Dermis blood vessel endothelial cell (primary cell): Measurements from ENCODE around the gene GPR119. TPM values are rescaled to one million over a fixed set of nuclear protein-coding genes. Genes with fewer than 3 reads are reported as not detected.
"Not testable (repeated sequence)": the region's sequence is repeated elsewhere in the genome, so short reads cannot be mapped to it uniquely, and the experiment has no call there.

Experiments used
- DNase-seq: peaks from one replicate; pipeline ENCODE4 v3.0.0; 2010
- total RNA-seq: library from RNA; depleted of rRNA; stranded (reverse); fragments of >200 nt; gene quantifications from 2 replicates; pipeline ENCODE4 v1.2.3, GENCODE V29; 2014

The GPR119 gene
- total RNA-seq, 1 donor from 2014 or later, result not detected

GRCh38 chrX:130339408-130340222, 45.9 kb downstream of the GPR119 start, which contains the start of gene SLC25A14:
SLC25A14 (plus strand) TSS chrX:130339919; CDS start chrX:130340279, 360 bp downstream.
- DNase-seq, result peak; percentile 73

- DNase-seq, result not testable (repeated sequence)
Observed at GRCh38 chrX:130338869-130339268, 46.6 kb downstream of the GPR119 start.

DNA sequence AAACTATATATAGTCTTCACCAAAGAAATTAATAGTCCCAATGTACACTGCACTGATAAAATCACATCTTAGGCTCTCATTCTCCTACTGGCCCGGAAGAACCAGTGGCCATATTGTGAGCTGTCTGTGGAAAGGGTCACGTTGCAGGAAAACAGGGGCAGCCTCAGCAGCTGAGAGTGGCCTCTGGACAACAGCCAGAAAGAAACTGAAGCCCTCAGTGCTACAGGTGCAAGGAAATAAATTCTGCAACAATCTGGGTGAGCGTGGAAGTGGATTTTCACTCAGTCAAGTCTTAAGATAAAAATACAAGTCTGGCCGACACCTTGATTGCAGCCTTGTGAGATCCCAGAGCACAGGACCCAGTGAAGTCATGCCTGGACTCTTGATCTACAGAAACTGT, 48.9 kb downstream of the GPR119 start:
- DNase-seq, result peak; percentile 11

Other genes starting within 250 kb of the GPR119 start
- 14.0 and 26.6 TPM in 2 replicates for gene AIFM1, start 219.8 kb downstream of the GPR119 start, total RNA-seq
- 0.17 and 0.42 TPM in 2 replicates for gene RAB33A, start 213.7 kb downstream of the GPR119 start, total RNA-seq
- gene ZNF280C, start 116.8 kb downstream of the GPR119 start, total RNA-seq, result 2.9 and 4.0 TPM in 2 replicates
- gene SLC25A14, start 45.8 kb downstream of the GPR119 start, total RNA-seq, result 7.8 and 8.3 TPM in 2 replicates
- gene RBMX2, start 16.3 kb upstream of the GPR119 start, total RNA-seq, result 22.1 and 23.9 TPM in 2 replicates